ENCODE measurements around the gene DTWD2.

DNA sequence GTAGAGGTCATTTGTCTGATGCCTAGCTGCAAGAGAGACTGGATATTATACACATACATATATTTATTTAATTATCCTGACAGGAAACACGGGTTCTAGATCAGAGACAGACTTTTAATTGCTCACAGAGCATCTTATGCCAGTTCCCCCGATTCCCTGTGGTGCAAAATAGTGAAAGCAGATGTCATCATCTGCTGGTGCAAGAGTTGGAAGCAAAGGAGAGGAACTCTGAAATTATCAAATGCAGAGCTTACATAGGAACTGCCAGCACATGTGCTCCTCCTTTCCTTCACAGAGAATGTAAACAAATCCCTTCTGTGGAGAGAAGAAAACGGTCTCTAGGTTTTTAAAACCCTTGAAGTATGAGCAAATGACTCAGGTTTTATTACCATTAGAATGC lies 69.3 kb downstream of the DTWD2 start:
- TF ChIP-seq, protein P1, sequence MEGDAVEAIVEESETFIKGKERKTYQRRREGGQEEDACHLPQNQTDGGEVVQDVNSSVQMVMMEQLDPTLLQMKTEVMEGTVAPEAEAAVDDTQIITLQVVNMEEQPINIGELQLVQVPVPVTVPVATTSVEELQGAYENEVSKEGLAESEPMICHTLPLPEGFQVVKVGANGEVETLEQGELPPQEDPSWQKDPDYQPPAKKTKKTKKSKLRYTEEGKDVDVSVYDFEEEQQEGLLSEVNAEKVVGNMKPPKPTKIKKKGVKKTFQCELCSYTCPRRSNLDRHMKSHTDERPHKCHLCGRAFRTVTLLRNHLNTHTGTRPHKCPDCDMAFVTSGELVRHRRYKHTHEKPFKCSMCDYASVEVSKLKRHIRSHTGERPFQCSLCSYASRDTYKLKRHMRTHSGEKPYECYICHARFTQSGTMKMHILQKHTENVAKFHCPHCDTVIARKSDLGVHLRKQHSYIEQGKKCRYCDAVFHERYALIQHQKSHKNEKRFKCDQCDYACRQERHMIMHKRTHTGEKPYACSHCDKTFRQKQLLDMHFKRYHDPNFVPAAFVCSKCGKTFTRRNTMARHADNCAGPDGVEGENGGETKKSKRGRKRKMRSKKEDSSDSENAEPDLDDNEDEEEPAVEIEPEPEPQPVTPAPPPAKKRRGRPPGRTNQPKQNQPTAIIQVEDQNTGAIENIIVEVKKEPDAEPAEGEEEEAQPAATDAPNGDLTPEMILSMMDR (IDR thresholded peaks at IDR 0.05), result no peak
- TF ChIP-seq POLR2AphosphoS5 (IDR thresholded peaks at IDR 0.05) (no peak), POLR2A (IDR thresholded peaks at IDR 0.05; ENCODE audit: low read depth) (no peak)

Data from esophagus muscularis mucosa (tissue), 3 donors.